Measurements from ENCODE around the gene TGM1. TPM values are rescaled to one million over a fixed set of nuclear protein-coding genes. Genes with fewer than 3 reads are reported as not detected.

TGM1 gene
- total and polyA plus RNA-seq, 2 donors (not counting 1 experiment from before 2014, with no cell fraction given), result 2.7 to 11.9 TPM

DNA sequence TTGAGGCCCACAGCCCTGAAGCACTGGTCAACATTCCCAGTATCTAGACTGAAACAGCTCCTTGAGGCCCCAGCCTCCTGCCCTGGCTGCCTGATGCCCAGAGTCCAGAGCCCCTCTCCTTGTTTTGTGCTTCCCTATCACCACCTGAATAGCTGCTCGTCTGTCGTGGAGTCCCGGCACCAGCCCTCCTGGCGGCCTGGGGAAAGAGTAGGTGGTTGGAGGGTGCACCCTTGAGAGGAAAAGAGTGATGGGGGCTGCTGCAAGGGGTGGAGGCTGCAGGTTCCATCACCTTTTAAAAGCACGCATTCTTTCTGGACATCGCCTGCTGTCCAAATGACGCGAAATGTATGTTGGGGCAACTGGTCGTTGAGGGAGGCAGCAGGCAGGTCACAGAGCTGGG, 5.2 kb upstream of the TGM1 start:
- Histone ChIP-seq H3K9me3 (ENCODE audit: control extremely low read depth in 1 of 3, control insufficient read depth in 2 of 3, insufficient read depth in 1 of 3, low read length in 2 of 3) (no peaks in the 10 kb centered on the region), H3K4me1 (ENCODE audit: control insufficient read depth in 2 of 2, insufficient read depth in 2 of 2, low read length in 2 of 2) (peaks cover 19 to 24% of the 10 kb centered on the region in 2 donors), H3K27me3 (replicated peaks in 1 of 4; ENCODE audit: control extremely low read depth in 1 of 4, control insufficient read depth in 3 of 4, insufficient read depth in 4 of 4, low read length in 3 of 4) (no peaks in the 10 kb centered on the region), H3K4me2 (replicated peaks; ENCODE audit: low read depth, low read length, poor library complexity, severe bottlenecking) (no peak overlapping the region), H3K79me2 (ENCODE audit: control insufficient read depth, insufficient read depth, low read length) (peaks cover 8% of the 10 kb centered on the region), H3K27ac (ENCODE audit: low read length in 2 of 2) (no peak overlapping the region), H2AFZ (ENCODE audit: insufficient read depth, low read depth, low read length, poor library complexity, severe bottlenecking) (no peak overlapping the region), H3K4me3 (ENCODE audit: control extremely low read depth in 1 of 5, extremely low read depth in 1 of 5, insufficient read depth in 1 of 5, low read depth in 2 of 5, low read length in 4 of 5) (no peak overlapping the region), H3K9ac (ENCODE audit: low read length) (no peak overlapping the region), H4K20me1 (ENCODE audit: control insufficient read depth, insufficient read depth, low read length, poor library complexity, severe bottlenecking) (no peaks in the 10 kb centered on the region), H3K36me3 (replicated peaks in 1 of 2; ENCODE audit: control extremely low read depth in 1 of 2, control insufficient read depth in 1 of 2, extremely low read depth in 1 of 2, insufficient read depth in 2 of 2, low read length in 1 of 2) (peaks cover 0 to 39% of the 10 kb centered on the region in 2 experiments)
- no peak for ATAC-seq (ENCODE audit: low read depth)
- intact Hi-C loops (cut with micrococcal nuclease), result no loop called here
- Mint-ChIP-seq H3K4me1 (peaks cover 28% of the 10 kb centered on the region), H3K27me3 (no peaks in the 10 kb centered on the region), H3K27ac (no peak overlapping the region), H3K9me3 (ENCODE audit: insufficient read depth) (no peaks in the 10 kb centered on the region), H3K4me3 (no peak overlapping the region)
- WGBS (ENCODE audit: insufficient coverage), result 100% methylated on average over 5 of the region's 9 CpGs
- ChIA-PET CTCF (interaction anchor here (1.6 to 3.8 kb wide), 2 partner anchors 25 to 42 kb away, joined by 6 to 39 read pairs; partner anchors contain the start of genes CIDEB, LTB4R, LTB4R2 and TINF2), POLR2A (no interaction called here)
- no peak for DNase-seq
- no peak for TF ChIP-seq EZH2 (IDR thresholded peaks at IDR 0.05; ENCODE audit: borderline replicate concordance, insufficient read depth, low read depth, low read length, poor library complexity, severe bottlenecking)

DNA sequence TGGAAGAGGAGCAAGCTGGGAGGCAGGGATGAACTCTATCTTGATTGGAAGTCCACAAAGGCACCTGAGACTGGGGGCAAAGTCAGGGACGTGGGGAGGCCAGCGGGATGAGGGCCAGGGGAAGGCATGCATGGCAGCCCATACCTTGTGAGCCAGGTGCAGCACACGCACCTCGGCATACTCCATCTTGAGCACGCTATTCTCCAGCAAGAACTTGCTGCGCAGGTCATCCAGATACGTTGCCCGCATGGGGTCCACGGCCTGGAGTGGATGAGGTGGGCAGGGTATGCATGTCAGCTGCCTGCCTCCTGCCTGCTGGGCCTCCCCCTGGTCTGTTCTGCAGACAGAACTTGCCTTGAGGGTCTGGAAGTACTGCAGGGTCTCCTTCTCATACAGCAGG, 4.5 kb upstream of the TGM1 start:
- Histone ChIP-seq H3K27me3 (replicated peaks in 1 of 4; ENCODE audit: control extremely low read depth in 1 of 4, control insufficient read depth in 3 of 4, insufficient read depth in 4 of 4, low read length in 3 of 4) (no peaks in the 10 kb centered on the region), H3K9me3 (ENCODE audit: control extremely low read depth in 1 of 3, control insufficient read depth in 2 of 3, insufficient read depth in 1 of 3, low read length in 2 of 3) (no peaks in the 10 kb centered on the region), H3K79me2 (ENCODE audit: control insufficient read depth, insufficient read depth, low read length) (peaks cover 3% of the 10 kb centered on the region), H4K20me1 (ENCODE audit: control insufficient read depth, insufficient read depth, low read length, poor library complexity, severe bottlenecking) (no peaks in the 10 kb centered on the region), H3K4me2 (replicated peaks; ENCODE audit: low read depth, low read length, poor library complexity, severe bottlenecking) (no peak overlapping the region), H3K4me1 (ENCODE audit: control insufficient read depth in 2 of 2, insufficient read depth in 2 of 2, low read length in 2 of 2) (peaks cover 14 to 19% of the 10 kb centered on the region in 2 donors), H3K36me3 (replicated peaks in 1 of 2; ENCODE audit: control extremely low read depth in 1 of 2, control insufficient read depth in 1 of 2, extremely low read depth in 1 of 2, insufficient read depth in 2 of 2, low read length in 1 of 2) (peaks cover 0 to 39% of the 10 kb centered on the region in 2 experiments), H3K9ac (ENCODE audit: low read length) (no peak overlapping the region), H2AFZ (ENCODE audit: insufficient read depth, low read depth, low read length, poor library complexity, severe bottlenecking) (no peak overlapping the region), H3K27ac (ENCODE audit: low read length in 2 of 2) (no peak overlapping the region), H3K4me3 (ENCODE audit: control extremely low read depth in 1 of 5, extremely low read depth in 1 of 5, insufficient read depth in 1 of 5, low read depth in 2 of 5, low read length in 4 of 5) (no peak overlapping the region)
- no peak overlapping the region for H3K4me3 Mint-ChIP-seq
- POLR2A ChIA-PET, result no interaction called here
- no peak for TF ChIP-seq EZH2 (IDR thresholded peaks at IDR 0.05; ENCODE audit: borderline replicate concordance, insufficient read depth, low read depth, low read length, poor library complexity, severe bottlenecking)
- TF ChIP-seq, protein P1, sequence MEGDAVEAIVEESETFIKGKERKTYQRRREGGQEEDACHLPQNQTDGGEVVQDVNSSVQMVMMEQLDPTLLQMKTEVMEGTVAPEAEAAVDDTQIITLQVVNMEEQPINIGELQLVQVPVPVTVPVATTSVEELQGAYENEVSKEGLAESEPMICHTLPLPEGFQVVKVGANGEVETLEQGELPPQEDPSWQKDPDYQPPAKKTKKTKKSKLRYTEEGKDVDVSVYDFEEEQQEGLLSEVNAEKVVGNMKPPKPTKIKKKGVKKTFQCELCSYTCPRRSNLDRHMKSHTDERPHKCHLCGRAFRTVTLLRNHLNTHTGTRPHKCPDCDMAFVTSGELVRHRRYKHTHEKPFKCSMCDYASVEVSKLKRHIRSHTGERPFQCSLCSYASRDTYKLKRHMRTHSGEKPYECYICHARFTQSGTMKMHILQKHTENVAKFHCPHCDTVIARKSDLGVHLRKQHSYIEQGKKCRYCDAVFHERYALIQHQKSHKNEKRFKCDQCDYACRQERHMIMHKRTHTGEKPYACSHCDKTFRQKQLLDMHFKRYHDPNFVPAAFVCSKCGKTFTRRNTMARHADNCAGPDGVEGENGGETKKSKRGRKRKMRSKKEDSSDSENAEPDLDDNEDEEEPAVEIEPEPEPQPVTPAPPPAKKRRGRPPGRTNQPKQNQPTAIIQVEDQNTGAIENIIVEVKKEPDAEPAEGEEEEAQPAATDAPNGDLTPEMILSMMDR (IDR thresholded peaks at IDR 0.05), result no peak
- no peak overlapping the region for H3K27ac Mint-ChIP-seq
- no peaks in the 10 kb centered on the region for H3K27me3 Mint-ChIP-seq
- DNase-seq (no peak), ATAC-seq (ENCODE audit: low read depth) (no peak)
- 98% methylated on average over 9 of the region's 9 CpGs for WGBS (ENCODE audit: insufficient coverage)
- intact Hi-C loops (cut with micrococcal nuclease), result no loop called here
- H3K4me1 Mint-ChIP-seq, result peaks cover 22% of the 10 kb centered on the region
- CTCF ChIA-PET, result interaction anchor here (1.6 kb wide), 1 partner anchor 25 kb away, joined by 6 read pairs; the partner anchor contains the start of gene TINF2
- no peaks in the 10 kb centered on the region for H3K9me3 Mint-ChIP-seq (ENCODE audit: insufficient read depth)

Measured in B cell (primary cell).